ENCODE measurements around the gene ERBB4.
"Not testable (repeated sequence)": the region's sequence is repeated elsewhere in the genome, so short reads cannot be mapped to it uniquely, and the experiment has no call there.

Gene ERBB4

GRCh38 chr2:212193803-212194202, 344.8 kb downstream of the ERBB4 start:
- DNase-seq, result no peak

GRCh38 chr2:212193056-212193455, 345.5 kb downstream of the ERBB4 start:
- no peak for DNase-seq

- not testable (repeated sequence) for DNase-seq
Measured at GRCh38 chr2:212191438-212191837, 347.2 kb downstream of the ERBB4 start.

- DNase-seq, result no peak
Measured at GRCh38 chr2:212186166-212186565, 352.4 kb downstream of the ERBB4 start.

GRCh38 chr2:212181646-212182045, 357.0 kb downstream of the ERBB4 start:
- no peak for DNase-seq

- no peak for DNase-seq
Measured at GRCh38 chr2:212180408-212181083, 358.1 kb downstream of the ERBB4 start.

- no peak for DNase-seq
Measured at GRCh38 chr2:212177724-212178123, 360.9 kb downstream of the ERBB4 start.

- no peak for DNase-seq
Measured at GRCh38 chr2:212176151-212176550, 362.5 kb downstream of the ERBB4 start.

GRCh38 chr2:212173756-212174510, 364.7 kb downstream of the ERBB4 start:
- no peak for DNase-seq

- DNase-seq, result no peak
Measured at GRCh38 chr2:212173331-212173730, 365.3 kb downstream of the ERBB4 start.

- no peak for DNase-seq
Measured at GRCh38 chr2:212170382-212170781, 368.2 kb downstream of the ERBB4 start.

- DNase-seq, result no peak
Measured at GRCh38 chr2:212158081-212158480, 380.5 kb downstream of the ERBB4 start.

GRCh38 chr2:212157012-212157411, 381.6 kb downstream of the ERBB4 start:
- DNase-seq, result no peak

- no peak for DNase-seq
Measured at GRCh38 chr2:212156088-212156487, 382.5 kb downstream of the ERBB4 start.

- no peak for DNase-seq
Measured at GRCh38 chr2:212154477-212154878, 384.1 kb downstream of the ERBB4 start.

- DNase-seq, result no peak
Measured at GRCh38 chr2:212153923-212154322, 384.7 kb downstream of the ERBB4 start.

GRCh38 chr2:212147921-212148513, 390.6 kb downstream of the ERBB4 start:
- DNase-seq, result no peak

- no peak for DNase-seq
Measured at GRCh38 chr2:212146416-212146815, 392.2 kb downstream of the ERBB4 start.

- no peak for DNase-seq
Measured at GRCh38 chr2:212145121-212145520, 393.5 kb downstream of the ERBB4 start.

- DNase-seq, result no peak
Measured at GRCh38 chr2:212142631-212143030, 396.0 kb downstream of the ERBB4 start.

GRCh38 chr2:212141499-212141898, 397.1 kb downstream of the ERBB4 start:
- DNase-seq, result no peak

- no peak for DNase-seq
Measured at GRCh38 chr2:212136216-212136795, 402.3 kb downstream of the ERBB4 start.

- no peak for DNase-seq
Measured at GRCh38 chr2:212135739-212136138, 402.9 kb downstream of the ERBB4 start.

GRCh38 chr2:212133337-212133736, 405.3 kb downstream of the ERBB4 start:
- DNase-seq, result no peak

Data from GF-D8 (cell line).